NCI-H2227 treated with DMSO at 0.1 percent for 48 hours (cell line): Measurements from ENCODE around the gene BCL7C.
A peak's percentile ranks its signal among the peaks of the same experiment; 100 is the strongest.
"Not testable (repeated sequence)": the region's sequence is repeated elsewhere in the genome, so short reads cannot be mapped to it uniquely, and the experiment has no call there.

ENCODE experiments used
- DNase-seq: peaks from one replicate; lab custom pipeline; 2025; lab: John Stamatoyannopoulos, UW

BCL7C gene

GRCh38 chr16:30894540-30895368, 877 bp upstream of the BCL7C start:
- no peak for DNase-seq

- no peak for DNase-seq
Observed at GRCh38 chr16:30893417-30893743, 497 bp downstream of the BCL7C start.

- no peak for DNase-seq
Observed at GRCh38 chr16:30892670-30893416, 1.0 kb downstream of the BCL7C start.

- DNase-seq: not testable (repeated sequence)
Observed at GRCh38 chr16:30891043-30891823, 2.6 kb downstream of the BCL7C start.

DNA sequence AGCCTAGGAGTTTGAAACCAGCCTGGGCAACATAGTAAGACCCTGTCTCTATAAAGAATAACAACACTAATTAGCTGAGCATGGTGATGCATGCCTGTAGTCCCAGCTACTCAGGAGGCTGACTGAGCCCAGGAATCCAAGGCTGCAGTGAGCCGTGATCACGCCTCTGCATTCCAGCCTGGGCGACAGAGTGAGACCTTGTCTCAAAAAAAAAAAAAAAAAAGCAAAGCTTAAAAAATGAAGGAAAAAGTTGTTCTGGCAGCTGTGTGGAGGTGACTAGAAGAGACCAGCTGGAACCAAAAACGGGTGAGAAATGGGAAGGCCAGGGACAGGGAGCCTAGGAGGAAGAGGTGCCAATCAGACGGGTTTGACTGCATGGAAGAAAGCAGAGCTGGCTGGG, 4.2 kb downstream of the BCL7C start:
- DNase-seq: no peak

- DNase-seq: no peak
Observed at GRCh38 chr16:30888856-30889499, 4.9 kb downstream of the BCL7C start.

- no peak for DNase-seq
Observed at GRCh38 chr16:30887927-30888326, 6.0 kb downstream of the BCL7C start.

- no peak for DNase-seq
Observed at GRCh38 chr16:30886145-30886544, 7.7 kb downstream of the BCL7C start.

GRCh38 chr16:30885196-30885595, 8.7 kb downstream of the BCL7C start:
- no peak for DNase-seq

- DNase-seq: no peak
Observed at GRCh38 chr16:30884760-30885159, 9.1 kb downstream of the BCL7C start.

DNA sequence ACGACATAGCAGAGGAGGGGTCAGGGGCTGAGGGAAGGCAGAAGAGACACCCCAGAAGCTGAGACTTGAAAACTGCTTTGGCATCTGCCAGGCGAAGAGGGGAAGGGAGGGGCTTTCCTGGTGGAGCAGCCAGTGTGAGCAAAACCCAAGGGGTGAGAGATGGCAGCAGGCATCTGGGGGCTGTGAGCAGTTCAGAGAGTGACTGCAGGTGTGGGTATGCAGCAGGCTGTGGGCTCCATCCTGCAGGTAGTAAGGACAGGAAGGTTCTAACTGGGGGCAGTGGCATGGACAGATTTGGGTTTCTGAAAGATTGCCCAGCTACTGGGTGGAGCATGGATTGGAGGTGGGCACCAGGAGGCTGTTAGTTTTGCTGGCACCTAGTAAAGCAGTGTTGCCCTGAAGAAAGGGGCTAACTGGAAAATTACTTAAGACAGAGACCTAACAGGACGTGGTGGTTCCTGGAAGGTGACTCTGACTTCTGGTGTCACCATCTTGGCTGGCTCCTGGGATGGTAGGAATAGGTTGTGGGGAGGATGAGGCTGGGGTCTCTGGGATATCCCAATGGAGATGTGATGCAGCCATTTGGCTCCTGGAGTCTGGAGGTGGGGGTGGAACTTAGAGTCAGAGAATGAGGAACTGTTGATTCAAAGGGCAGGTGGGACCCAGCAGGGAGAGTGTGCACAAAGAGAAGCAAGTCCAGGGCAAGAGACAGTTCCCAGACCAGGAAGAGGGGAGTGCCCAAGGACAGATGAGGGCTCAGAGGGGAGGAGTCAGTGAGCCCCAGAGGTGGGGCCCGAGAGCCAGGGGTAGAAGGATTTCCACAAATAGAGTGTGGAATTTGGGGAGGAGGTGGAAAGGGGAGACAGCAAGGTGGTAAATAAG, 11.2 kb downstream of the BCL7C start:
- DNase-seq: no peak

- no peak for DNase-seq
Observed at GRCh38 chr16:30876867-30877266, 17.0 kb downstream of the BCL7C start.

DNA sequence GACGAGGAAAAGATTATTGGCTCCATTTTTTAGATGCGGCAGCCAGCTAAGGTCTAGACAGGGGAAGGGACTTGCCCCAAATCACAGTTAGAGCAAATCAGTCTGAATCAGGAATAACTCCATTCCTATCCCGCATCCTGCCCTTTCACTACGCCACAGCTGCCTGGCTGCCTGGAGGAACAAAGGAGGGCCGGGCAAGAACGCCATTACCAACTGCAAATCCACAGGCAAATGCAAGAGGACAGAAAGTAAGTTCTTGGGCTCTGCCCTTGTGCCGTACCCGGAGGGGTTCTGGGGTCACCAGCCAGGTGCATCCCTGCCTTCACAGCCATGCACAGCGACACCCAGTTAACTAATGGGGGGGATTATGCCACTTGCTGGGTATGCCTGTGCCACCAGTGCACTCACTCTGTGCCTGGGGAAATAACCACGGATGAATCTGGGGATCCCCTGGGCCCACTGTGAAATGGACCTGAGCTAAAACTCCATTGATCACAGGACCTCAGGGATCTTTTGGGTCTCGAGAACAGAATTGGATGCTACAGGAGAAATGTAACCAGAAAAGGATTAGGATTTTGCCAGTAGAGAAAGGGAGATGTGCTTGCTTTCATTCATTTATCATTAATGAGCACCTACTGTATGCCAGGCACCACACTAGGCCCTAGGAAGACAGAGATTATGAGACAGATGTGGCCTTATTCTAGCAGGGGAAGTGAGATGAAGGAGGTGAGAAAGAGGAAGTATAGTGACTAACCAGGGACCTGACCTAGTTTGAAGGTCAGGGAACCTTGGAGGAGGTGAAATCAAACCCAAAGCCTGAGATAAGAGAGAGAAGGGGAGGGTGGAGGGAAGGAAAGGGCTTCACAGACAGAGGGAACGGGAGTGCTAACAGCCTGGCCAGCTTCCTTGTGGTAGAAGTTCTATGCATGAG, 17.7 kb downstream of the BCL7C start:
- DNase-seq: peak; percentile 74

- DNase-seq: peak; percentile 88
Observed at GRCh38 chr16:30874821-30875717, 18.8 kb downstream of the BCL7C start.

DNA sequence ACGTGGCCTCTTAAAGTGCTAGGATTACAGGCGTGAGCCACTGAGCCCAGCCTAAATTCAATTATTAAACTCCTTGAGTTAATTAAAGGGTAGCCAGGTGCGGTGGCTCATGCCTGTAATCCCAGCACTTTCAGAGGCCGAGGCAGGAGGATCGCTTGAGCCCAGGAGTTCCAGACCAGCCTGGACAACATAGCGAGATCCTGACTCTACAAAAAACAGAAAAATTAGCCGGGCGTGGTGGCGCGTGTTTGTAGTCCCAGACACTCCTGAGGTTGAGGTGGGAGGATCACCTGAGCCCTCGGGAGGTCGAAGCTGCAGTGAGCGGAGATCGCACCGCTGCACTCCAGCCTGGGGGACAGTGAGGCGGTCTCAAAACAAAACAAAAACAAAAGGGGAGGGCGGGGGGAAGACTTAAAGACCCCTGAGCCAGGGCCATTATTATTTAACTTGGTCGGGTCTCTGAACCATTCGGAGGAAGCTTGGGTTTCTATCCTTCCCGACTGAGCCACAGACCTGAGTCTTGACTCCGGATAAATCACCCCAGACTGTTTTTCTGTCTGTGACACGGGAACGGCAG, 19.5 kb downstream of the BCL7C start:
- DNase-seq: no peak

DNA sequence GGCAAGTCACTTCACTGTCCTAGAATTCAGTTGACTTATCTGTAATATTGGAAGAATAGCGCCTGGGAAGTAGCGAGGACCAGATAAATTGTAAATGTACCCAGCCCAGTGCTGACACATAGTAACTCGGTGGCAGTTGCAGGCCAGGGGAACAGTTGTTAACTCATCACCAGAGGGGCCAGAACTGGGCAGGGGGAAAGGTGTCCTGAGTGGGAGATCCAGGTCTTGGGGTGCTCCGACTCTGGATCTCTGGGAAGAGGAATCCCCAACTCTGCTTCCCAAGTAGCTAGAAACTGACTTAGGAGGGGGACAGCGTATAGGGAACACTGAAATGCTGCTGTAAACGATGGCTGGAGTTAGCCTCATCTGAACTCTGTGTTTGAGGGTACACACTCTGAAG, 23.0 kb downstream of the BCL7C start:
- no peak for DNase-seq

GRCh38 chr16:30867747-30868146, 26.1 kb downstream of the BCL7C start:
- DNase-seq: no peak

DNA sequence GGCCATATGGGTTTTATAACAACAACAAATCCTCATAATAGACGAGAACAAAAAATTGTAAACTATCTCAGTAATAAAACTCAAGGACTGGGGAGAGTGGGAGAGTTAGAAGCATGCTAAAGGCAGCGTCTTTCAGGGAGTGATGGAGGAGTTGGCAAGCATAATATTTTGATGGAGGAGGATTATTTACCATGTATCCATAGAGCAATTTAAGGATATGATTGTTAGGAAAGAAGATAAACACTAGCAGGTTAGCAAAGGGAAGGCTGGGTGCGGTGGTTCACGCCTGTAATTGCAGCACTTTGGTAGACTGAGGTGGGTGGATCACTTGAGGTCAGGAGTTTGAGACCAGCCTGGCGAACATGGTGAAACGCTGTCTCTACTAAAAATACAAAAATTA, 27.8 kb downstream of the BCL7C start:
- no peak for DNase-seq

- not testable (repeated sequence) for DNase-seq
Observed at GRCh38 chr16:30863178-30863577, 30.7 kb downstream of the BCL7C start.
